PFSK-1 (cell line): ENCODE measurements around the gene SH3BGRL3.

Experiments used
- POLR2AphosphoS5 ChIP-seq: IDR thresholded peaks from 2 replicates; pipeline ENCODE4 v1.6.1; 2012; ENCODE audit warnings: low read depth, mild to moderate bottlenecking, control low read depth, low read length, moderate library complexity
- TAF1 ChIP-seq: IDR thresholded peaks from 2 replicates; pipeline ENCODE4 v1.6.1; 2012; ENCODE audit warnings: low read length, control low read depth, borderline replicate concordance; ENCODE audit not compliant: insufficient read depth
- TF ChIP-seq, protein P1 (sequence below), 2 experiments: IDR thresholded peaks; 2 replicates each; pipeline versions ENCODE4 v1.6.1 to v1.8.0; 2011 to 2012; ENCODE audit warnings: low read depth in 2 of 2, low read length in 2 of 2, control low read depth in 1 of 2, inconsistent platforms in 1 of 2, mild to moderate bottlenecking in 1 of 2, moderate library complexity in 1 of 2; ENCODE audit not compliant: insufficient read depth in 1 of 2

DNA sequence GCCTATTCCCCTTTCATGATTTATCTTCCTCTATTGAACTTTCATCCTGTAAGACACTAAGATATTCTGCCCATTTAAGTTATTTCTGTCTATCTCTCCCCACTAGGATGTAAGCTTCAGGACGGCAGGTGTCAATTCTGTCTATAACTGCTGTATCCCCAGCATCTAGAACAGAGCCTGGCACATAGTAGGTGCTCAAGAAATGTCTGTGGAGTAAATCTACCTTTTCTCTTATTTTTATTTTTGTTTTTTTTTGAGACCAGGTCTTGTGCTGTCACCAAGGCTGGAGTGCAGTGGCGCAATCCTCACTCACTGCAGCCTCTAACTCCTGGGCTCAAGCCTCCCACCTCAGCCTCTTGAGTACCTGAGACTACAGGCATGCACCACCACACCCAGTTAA, 43.5 kb downstream of the SH3BGRL3 start:
- TF ChIP-seq POLR2AphosphoS5 = no peak
- TF ChIP-seq TAF1 = no peak
- TF ChIP-seq, protein P1, sequence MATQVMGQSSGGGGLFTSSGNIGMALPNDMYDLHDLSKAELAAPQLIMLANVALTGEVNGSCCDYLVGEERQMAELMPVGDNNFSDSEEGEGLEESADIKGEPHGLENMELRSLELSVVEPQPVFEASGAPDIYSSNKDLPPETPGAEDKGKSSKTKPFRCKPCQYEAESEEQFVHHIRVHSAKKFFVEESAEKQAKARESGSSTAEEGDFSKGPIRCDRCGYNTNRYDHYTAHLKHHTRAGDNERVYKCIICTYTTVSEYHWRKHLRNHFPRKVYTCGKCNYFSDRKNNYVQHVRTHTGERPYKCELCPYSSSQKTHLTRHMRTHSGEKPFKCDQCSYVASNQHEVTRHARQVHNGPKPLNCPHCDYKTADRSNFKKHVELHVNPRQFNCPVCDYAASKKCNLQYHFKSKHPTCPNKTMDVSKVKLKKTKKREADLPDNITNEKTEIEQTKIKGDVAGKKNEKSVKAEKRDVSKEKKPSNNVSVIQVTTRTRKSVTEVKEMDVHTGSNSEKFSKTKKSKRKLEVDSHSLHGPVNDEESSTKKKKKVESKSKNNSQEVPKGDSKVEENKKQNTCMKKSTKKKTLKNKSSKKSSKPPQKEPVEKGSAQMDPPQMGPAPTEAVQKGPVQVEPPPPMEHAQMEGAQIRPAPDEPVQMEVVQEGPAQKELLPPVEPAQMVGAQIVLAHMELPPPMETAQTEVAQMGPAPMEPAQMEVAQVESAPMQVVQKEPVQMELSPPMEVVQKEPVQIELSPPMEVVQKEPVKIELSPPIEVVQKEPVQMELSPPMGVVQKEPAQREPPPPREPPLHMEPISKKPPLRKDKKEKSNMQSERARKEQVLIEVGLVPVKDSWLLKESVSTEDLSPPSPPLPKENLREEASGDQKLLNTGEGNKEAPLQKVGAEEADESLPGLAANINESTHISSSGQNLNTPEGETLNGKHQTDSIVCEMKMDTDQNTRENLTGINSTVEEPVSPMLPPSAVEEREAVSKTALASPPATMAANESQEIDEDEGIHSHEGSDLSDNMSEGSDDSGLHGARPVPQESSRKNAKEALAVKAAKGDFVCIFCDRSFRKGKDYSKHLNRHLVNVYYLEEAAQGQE (IDR thresholded peaks at IDR 0.05; ENCODE audit: insufficient read depth in 1 of 2, low read depth in 2 of 2, low read length in 2 of 2) = no peak
